ENCODE data around the gene RAD51B.

RAD51B gene

DNA sequence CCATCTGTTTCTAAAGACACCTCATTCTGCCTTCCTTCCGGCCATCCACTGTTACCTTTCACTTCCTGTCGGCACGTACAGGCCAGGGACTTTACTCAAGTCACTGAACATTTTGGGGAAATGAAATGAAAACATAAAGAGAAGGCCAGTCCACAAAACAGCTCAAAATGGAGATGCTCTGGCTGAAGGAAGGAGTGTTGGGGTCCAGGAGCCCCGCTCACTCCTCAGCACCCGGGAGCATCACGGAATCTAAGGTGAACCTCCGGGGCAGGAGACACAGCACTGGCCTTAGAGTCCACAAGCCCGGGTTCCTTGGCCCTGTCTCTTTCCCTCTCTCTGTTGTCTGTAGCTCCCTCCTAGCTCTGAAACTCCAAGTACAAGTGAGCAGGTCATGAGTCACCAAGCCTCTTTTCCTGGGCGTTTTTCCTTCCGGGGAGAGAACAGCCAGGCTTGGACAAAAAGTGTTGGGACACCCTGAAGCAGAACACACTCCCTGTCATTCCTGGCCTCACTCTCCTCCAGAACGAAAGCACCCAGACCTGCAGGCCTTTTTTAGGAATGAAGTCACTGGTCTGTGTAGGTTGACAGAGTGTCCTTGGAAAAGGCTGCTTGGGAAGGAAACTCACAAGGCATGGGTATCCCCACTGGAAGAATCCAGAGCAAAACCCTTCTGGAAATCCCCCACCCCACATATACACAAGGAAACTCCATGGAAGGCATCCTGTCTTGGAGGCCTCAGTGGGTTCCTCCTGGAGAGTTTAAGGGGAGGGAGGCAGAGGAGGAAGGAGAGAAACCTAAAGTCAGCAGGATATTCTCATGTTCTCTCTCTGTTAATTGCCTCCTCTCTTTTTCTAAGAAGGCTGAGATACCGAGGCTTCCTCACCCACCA, 728.0 kb downstream of the RAD51B start:
- DNase-seq, result no peak

- DNase-seq, result no peak
Measured at GRCh38 chr14:68548194-68549076, 728.9 kb downstream of the RAD51B start.

DNA sequence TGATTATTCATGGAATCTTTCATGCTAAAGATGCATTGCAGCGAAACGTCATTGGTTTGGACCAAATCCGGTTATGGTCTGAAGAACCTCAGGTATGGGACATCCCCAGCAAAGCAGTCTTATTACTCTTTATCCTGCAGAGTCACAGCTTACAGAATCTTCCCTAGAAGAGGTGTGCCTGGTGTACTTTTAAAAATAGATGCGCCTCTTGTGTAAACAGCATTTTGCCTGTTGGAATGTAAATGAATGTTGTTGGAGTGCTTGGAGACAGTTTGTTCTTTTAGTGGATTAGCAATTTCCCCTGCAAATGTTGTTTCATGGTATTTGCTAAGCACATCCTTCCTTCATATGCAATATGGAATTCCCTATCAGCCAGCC, 730.7 kb downstream of the RAD51B start:
- DNase-seq, result no peak

GRCh38 chr14:68551045-68551683, 731.6 kb downstream of the RAD51B start:
- no peak for DNase-seq

DNA sequence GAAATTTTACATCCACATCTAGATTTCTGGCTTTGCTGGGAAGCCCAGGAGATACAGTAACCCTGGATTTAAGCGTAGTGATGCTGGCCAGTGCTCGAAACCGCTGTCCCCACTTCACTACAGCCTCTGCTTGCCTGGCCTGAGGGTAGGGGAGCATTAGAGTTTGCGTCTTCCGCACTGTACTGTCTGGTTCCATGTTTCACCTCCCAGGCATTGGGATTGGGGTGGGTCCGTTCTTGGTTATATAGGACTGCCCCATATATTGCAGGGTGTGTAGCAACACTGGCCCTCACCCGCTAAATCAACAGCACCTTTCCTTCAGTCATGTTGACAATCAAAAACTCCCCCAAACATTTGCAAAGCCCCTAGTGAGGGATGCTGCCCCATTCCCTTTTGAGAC, 732.5 kb downstream of the RAD51B start:
- DNase-seq, result no peak

GRCh38 chr14:68552602-68553001, 733.0 kb downstream of the RAD51B start:
- DNase-seq, result no peak

GRCh38 chr14:68553311-68553710, 733.7 kb downstream of the RAD51B start:
- no peak for DNase-seq

DNA sequence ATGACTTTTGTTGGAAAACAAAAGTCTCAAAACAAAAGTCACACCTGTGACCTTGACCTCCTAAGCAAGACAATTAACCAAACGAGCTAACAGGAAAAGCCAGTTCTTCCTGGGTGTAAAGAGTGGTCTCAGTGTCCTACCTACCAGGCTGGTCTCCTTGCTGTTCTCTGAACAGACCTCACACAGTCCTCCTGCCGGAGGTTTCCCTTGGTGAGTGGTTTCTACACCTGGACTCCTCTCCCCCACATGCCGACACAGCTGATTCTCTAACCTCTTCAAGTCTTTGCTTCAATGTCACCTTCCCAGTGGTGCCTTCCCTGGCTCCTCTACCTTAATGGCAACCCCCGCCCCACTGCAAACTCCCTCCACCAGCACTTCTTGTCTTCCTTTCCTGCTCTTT, 734.7 kb downstream of the RAD51B start:
- DNase-seq, result no peak

- DNase-seq, result no peak
Measured at GRCh38 chr14:68556253-68556652, 736.7 kb downstream of the RAD51B start.

GRCh38 chr14:68557648-68558047, 738.1 kb downstream of the RAD51B start:
- no peak for DNase-seq

DNA sequence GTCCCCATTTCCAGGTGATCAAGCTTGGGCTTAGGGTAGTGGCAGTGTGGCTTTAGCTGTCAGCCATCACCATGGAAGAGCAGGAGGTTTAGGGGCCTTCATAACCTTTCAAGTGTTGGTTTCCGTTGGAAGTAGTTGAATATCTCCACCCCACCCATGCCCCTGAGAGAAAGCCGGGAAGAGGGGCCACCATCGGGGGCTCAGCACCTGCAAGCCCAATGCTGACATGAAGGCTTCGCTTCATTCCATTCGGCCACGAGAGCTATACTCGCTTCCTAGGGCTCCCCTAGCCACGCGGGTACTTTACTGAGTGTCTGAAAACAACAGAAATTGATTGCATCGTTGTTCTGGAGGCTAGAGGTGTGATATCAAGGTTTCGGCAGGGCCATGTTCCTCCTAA, 738.5 kb downstream of the RAD51B start:
- DNase-seq, result no peak

GRCh38 chr14:68559949-68560348, 740.4 kb downstream of the RAD51B start:
- no peak for DNase-seq

- DNase-seq, result no peak
Measured at GRCh38 chr14:68561531-68562007, 742.0 kb downstream of the RAD51B start.

DNA sequence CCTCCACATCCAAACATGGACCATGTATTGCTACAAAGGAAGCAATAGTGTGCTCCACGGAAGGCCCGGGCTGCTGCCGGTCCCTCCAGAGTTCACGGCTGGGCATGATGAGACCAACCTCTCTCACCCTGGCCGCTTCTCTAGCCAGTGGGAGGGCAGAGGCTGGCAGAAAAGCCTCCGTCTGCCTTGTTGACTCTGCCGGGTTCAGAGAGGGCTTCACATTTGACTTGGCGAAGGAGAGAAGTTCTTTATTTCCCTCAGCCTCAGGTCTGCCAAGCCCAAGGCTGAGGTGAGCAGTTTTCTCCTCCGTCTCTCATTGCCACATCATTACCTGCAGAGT, 743.3 kb downstream of the RAD51B start:
- DNase-seq, result no peak

GRCh38 chr14:68563251-68564131, 743.9 kb downstream of the RAD51B start:
- DNase-seq, result no peak

DNA sequence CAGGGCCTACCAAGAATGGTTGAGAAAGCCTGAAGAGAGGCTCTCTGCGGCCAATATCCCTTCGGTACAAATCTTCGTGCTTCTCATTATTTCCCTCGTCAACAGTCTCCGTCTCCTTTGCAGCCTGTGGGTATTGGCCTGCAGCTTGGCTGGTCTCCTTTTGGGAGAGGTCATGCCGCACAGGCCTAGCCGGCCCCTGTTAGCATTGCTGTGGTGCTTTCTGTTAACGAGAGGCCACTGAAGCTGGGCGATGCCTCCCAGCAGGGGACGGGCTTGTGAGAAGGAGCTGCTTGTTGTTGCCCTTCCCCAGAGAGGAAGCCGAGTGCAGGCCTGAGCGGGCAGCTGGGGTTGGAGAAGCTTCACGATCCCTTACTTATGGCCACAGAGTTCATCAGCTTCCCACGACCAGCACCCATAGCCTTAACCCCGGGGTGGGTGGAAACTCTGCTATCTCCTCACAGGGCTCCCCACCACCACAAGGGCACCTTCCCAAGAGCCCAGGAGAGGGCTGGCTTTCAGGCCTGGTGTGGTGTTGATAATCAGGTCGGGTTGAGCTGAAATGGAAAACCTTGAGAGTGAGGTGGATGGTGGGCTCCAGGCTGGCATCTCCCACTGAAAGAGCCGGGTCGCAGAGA, 744.7 kb downstream of the RAD51B start:
- no peak for DNase-seq

DNA sequence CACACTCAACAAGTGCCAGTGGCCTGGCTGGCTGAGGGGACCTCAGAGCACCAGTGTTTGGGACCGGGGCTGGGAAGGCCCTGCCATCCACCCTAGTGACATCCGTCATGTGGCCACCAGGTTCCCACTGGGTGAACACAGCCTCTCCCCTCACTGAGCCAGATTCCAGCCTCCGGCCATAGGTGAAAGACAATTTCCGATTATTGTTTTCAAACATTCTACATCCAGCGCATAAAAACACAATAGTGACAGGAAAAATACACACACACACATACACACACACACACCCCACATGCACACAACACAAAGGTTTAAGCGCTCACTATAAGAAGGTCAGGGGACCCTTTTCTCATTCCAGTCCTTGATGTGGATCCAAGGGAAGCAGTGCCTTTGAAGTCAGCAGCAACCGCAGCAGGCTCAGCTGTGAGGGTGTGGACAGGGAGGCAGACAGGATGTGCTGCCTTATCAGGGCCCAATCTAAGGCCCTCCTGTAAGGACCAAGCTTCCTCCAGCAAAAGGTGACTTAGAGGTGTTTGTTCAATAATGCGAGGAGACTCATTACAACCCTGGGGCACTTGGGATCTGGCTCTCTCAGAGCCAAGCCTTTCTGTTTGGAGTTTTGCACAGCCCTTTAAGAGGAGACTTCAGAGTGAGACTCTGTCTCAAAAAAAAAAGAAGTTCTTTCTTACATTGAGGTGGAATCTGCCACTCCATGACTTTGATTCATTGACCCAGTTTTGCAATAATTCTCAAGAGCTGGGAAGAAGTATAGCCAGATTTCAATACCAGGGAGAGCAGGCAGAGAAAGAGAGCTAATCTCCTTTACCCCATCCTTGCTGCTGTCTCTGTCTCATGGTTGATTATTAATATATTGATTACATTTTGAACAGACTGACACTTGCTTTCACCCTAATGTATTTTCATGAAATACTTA, 745.5 kb downstream of the RAD51B start:
- DNase-seq, result no peak

GRCh38 chr14:68566075-68566474, 746.5 kb downstream of the RAD51B start:
- no peak for DNase-seq

DNA sequence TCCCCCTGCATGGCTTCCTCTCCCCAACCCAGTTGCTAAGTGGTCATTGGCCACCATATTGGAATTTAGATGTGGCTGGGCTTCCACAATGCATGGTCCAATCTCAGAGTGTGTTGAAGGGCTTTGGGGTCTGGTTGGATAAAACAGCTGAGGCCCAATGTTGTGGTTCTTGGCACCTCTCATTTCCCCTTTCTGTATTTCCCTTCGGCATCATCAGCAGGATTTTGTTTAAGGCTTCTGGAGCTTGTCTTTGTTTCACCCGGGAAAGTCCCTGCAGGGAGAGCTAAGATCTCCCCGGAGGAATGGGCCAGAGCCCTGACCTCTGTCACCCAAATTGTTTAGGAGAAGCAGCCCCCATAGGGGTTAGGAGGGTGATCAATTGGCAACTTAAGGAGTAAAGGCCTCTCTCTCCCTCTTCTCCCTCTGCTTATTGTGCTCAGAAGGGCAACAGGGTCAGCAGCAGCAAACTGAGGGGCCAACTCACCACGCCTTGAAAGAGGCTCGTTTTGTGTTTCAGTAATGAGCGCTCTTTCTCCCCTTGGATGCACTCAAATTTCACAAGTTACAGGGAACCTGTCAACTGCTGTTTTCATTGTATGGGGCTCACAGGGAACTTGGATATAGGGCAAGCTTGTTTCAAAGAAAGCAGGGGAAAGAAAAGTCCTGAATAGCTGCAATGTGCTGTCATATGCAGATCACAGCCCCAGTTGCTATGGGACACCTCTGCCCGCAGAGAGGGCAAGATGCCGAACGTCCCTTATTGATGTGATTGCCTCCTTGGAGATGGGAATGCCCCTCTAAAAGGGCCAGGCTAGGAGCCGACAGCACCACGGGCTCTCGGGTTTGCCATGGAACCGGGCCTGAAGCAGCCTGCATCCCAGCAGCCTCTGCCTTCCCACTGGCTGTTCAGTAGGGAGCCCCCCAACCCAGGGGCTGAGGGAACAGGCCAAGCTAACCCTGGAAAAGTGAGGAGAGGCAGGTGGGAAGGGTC, 749.6 kb downstream of the RAD51B start:
- DNase-seq, result no peak
